HG03280 (cell line): ENCODE data around the gene ZNF512.
"Not testable (repeated sequence)": the region's sequence is repeated elsewhere in the genome, so short reads cannot be mapped to it uniquely, and the experiment has no call there.

Experiments used
- ATAC-seq: cut with Tn5 transposase; IDR thresholded peaks from one replicate; pipeline ENCODE4 v1.9.1; 2021; ENCODE audit warnings: mild to moderate bottlenecking, moderate library complexity; ENCODE audit not compliant: unreplicated experiment

The ZNF512 gene

DNA sequence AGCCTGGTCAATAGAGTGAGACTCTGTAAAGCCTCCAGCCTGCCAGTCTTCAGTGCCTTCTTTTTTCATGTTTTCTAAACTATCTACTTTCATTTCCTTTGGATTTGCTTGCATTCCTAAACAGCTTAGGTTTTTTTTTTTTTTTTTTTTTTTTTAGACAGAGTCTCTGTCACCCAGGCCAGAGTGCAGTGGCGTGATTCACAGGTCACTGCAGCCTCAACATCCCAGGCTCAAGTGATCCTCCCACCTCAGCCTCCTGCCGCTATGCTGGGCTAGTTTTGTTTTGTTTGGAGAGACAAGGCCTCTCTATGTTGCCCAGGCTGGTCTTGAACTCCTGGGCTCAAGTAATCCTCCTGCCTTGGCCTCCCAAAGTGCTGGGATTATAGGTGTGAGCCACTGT, 47.4 kb downstream of the ZNF512 start:
- ATAC-seq: not testable (repeated sequence)

DNA sequence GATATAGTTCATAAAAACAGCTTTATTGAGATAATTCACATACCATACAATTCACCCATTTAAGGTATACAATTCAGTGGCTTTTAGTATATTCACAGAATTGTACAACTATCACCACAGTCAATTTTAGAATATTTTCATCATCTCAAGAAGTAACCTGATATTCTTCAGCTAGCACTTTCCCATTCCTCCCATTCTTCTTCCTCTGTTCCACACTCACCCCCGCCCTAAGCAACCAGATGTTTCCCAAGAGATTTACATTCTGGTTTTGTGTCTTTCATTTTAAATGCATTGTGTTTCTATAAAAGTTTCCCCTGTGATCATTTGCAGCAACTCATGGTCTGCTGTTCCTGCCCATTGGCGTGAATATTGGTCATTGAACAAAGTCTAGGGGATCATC, 51.4 kb downstream of the ZNF512 start:
- ATAC-seq: no peak

DNA sequence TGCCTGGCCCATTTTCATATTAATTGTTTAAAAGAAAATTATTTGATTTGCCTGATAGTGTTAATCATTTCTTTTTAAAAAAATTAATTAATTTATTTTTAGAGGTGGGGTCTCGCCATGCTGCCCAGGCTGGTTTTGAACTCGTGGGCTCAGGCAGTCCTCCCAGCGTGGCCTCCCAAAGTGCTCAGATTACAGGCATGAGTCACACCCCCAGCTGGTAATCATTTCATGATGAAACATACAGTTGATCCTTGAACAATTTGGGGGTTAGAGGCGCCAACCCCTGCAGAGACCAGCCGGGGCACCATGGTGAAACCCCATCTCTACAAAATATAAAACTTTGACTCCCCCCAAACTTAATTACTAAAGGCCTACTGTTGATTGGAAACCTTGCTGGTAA, 53.9 kb downstream of the ZNF512 start:
- ATAC-seq: no peak

DNA sequence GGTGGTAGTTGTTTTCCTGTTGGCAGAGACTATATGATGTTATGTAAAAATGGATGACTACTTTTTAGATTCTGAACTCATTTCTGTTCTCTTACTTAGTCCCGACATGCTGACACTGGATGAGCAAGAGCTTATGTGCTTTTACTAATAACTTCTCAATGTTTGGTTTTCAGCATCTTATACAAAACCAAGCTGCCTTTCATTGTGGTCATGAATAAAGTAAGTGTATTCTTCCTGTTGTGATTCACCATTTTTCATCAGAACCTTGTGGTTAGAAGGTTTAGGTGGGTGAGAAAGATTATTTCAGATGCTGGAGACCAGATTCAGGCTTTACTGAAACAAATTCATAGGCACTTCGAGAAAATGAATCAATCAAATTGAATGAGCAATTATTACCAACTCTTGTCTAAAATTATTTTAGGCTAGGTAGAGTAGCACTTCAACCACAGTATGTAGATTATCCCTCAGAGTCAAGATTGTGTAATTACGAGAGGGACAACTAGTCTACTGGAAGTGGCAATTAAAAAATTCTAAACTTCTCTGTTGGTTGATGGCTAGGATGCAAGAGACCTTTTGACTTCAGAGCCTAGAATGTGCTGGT, 55.3 kb downstream of the ZNF512 start:
- ATAC-seq: no peak

DNA sequence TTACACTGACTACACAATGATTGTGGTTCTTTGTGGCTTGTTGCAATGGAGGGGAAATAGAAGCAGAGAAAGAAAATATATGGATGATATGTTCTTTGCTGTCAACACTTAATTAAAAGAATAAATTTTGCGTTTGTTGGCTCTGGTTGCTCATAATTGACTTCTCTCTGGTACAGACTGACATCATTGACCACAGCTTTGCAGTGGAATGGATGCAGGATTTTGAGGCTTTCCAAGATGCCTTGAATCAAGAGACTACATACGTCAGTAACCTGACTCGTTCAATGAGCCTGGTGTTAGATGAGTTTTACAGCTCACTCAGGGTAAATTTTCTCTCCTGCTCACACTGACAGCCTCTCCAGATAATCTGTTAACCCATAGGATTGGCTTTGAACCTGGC, 55.9 kb downstream of the ZNF512 start:
- no peak for ATAC-seq

DNA sequence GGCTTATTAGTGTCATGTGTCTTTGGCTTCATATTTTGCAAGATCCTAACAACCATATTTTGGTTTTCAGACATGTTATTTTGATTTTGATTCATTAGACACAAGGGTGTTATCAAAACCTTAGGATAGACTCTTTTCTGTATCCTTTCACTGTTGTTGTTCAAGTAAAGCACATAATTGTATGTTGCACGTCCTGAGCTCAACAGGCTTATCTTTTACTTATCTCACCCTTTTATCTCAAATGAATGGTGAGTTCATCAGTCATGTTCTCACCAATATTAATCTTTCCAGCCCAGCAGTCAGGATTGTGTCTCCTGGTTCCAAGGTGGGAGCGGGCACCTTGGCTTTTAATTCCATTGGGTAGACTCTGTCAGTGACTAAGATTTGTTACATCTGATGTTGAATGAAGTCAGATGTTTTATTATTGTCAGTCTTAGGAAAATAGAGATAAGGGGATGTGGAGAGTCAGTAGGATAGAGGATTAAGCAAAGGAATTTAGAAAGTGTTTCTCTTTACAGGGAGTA, 57.9 kb downstream of the ZNF512 start:
- no peak for ATAC-seq

DNA sequence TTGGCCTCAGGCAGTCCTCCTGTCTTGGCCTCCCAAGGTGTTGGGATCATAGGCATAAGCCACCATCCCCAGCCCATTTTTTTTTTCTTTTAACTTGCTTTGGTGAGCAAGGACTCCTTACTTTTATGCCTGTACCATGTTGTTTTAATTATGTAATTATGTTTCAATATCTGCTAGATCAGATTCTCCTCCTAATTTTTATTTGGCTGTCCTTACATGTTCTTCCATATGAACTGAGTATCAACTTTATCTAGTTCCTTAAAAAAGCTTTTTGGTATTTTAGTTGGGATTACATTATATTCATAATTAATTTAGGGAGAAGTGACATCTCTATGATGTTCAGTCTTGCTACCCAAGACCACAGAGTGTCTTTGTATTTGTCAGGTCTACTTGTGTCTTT, 62.4 kb downstream of the ZNF512 start:
- ATAC-seq: no peak

DNA sequence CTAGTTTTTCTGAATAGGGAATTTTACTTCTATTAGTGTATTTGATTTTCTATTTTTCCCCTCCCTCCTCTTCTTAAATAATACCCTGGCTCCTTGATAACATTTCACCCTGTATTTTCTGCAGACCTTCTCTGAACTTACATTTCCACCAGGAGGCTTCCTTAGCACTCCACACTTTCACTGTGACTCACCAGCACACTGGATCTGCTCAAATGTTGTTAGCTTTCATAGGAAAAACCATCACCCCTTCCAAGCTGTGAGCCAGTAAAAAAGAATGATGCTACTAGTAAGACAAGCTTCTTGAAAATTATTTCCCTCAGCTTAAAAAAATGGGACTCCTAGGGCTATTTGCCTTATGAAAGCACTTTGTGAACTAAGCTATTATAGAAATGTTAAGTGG, 64.4 kb downstream of the ZNF512 start:
- ATAC-seq: no peak

DNA sequence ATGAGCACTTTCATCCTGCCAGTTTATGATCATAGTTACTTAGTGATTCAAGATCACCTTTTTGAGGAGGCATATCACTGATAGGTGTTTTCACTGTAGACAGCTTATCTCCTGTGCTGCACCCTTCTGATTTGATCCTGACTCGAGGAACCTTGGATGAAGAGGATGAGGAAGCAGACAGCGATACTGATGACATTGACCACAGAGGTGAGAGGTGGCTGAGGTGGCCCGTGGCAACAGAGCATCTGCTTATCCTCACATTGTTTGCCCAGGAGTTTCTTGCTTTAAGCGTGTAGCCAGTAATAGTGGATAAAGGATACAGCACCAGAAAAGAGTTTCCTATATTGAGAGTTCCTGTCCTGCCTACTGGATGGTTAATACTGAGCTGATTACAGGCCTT, 64.9 kb downstream of the ZNF512 start:
- no peak for ATAC-seq

DNA sequence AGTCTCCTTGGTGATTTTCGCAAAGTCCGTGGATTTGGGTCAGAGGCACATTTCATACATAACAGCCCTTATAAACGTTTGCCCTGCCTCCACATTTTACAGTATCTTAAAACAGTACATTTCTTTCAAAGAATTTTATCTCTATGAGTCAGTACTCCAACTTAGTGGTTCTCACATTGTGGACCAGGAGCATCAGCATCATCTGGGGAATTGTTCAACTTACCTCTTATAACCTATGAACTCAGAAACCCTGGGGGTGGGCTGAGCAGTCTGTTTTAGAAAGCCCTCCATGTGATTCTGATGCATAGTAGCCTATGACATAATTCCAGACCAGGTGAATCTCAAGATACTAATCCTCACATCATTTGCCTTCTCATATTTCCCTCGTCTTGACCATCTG, 68.2 kb downstream of the ZNF512 start:
- no peak for ATAC-seq

DNA sequence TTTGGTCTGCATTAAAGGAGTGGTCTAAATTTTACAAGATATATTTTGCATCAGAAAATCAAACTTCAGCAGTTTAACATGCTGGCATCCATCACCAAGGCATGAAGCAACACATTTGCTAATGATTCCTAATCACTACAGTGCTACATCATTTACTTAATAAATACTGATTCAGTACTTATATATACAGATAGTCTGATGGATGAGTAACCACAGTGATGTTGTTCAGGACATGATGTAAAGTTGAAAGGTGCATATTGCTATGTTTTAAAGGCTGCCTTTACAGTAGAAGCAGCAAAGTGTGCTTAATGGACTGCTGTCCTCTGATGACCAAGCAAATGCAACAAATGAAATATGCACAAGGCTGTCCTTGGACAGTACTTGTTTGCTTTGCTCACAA, 69.5 kb downstream of the ZNF512 start:
- no peak for ATAC-seq

DNA sequence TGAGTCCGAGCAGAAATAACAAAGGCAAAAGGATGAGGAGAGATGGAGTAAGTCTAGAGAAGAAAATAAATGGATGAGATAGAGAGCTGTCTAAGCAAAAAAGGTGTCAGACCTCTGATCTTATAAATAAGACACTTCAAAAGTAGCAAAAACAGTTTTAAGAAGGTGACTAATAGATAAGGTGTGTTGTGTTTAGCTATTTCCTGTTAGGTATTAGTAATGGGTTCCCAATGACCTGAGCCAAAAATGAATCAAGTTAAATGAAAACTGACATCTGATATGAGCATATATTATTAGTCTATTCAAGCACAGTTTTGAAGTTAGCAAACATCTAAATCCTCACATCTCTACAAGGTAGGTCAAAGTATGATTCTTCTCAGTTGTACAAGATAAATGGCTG, 69.9 kb downstream of the ZNF512 start:
- ATAC-seq: no peak

DNA sequence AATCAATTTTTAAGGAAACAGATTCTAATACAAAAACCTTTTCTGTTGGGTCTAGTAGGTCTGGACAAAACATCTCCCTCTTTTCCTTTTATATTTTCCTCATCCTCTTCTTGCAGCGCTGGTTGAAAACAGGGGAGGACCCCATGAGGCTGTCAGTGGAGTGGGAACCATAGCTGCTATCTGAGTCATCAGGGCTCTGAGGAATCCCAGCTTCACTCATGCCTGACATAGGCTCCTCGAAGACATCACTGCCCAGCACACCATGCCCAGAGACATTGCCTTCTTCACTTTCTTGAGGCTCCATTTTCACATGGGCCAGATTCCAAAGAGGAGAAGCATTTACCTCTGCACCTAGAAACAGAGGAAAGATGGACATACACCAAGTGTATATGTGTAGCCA, 70.6 kb downstream of the ZNF512 start:
- ATAC-seq: no peak

DNA sequence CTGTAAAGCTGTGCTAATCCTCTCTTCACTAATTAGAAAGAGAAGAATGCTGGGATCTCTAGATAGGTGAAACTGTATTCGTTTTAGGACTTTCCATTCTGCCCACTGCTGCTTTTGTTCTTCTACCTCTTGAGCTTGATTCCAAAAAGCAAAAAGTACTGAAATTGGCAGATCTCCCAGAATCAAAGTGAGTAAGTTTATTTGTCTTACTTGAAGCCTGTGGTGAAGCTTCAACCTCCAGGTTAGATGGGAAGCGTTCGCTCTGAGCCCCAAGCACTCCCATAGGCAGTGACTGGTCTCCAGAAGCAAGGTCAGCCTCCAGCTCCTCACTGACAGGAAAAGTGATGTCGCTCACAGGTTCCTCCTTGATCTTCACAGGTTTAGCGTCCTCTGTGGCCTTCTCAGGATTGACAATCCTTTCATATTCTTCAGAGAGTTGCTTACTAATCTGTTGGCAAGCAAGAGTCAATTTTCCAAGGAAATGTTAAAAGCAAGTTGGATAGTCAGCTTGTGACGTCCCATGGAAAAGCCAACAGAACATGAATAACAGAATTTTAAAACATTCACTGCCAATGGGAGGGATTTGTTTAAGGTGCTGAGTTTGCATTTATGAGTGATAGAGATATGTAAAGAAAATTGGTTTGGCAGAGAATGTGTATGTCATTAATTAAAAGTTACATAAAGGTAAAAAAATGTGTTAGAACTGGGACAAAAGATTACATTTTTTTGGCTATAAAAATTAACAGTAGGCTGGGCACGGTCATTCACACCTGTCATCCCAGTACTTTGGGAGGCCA, 72.5 kb downstream of the ZNF512 start:
- no peak for ATAC-seq

DNA sequence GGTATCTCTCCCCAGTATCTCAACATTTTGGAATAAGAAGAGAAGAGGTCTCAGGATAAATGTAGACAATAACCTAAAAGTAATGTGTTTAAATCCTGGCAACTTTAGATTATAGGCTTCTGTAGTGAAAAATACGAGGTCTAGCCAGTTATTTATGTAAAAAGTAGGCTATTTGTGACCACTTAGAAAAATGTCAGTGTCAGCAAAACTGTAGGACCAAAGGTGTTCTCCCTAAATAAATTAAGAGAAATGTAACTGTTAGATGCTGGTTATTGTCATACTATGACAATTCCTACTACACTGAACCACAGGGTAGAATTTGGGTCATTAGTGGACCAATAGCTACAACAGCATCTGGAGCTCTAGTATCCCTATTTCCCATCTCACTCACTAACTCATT, 78.5 kb downstream of the ZNF512 start:
- no peak for ATAC-seq

DNA sequence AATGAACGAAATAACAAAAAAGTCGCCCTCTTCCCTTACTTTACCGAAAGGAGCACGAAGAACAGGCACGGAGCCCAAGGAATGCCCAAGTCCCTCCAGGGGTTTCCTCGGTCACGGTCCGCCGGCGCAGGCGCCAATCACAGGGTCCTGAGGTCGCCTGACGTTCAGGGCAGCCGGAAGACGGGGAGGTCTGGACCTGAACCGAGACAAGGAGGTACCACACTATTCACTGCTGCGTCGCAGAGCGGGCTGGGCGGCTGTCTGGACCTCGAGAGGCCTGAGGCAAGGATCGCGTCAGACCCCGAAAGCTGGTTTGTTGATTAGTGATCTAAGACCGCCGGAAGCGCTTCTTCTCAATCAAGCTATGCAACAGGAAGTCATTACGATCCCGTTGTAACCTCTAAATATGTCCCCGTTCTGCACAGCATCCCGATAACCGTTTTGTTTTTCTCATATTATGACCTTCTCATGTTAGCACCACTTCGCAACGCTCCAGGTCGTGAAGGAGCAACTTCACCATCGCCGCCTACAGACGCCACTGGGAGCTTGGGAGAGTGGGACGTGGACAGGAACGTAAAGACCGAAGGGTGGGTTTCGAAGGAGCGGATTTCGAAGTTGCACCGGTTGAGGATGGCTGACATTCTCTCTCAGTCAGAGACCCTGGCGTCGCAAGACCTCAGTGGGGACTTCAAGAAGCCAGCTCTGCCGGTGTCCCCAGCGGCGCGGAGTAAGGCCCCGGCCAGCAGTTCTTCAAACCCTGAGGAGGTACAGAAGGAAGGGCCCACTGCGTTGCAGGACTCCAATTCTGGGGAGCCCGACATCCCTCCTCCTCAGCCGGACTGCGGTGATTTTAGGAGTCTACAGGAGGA, 80.7 kb downstream of the ZNF512 start, which contains the start of the genes SLC4A1AP and SUPT7L:
Gene SLC4A1AP (plus strand): TSS at position 605 of the 869 bp plus-strand sequence. CDS start 26 bp downstream, at position 631.
Gene SUPT7L (minus strand): TSS at position 330 of the 869 bp plus-strand sequence. CDS start 1,422 bp downstream, outside the sequence.
- ATAC-seq: peak; percentile 73

DNA sequence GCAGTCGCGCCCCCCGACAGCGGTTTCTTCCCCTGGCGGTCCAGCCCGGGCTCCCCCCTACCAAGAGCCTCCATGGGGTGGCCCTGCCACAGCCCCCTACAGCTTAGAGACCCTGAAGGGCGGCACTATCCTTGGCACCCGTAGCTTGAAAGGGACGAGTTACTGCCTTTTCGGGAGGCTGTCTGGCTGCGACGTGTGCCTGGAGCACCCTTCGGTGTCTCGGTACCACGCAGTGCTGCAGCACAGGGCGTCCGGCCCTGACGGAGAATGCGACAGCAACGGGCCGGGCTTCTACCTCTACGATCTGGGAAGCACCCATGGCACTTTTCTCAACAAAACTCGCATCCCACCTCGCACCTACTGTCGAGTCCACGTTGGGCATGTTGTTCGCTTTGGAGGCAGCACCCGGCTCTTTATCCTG, 81.3 kb downstream of the ZNF512 start:
- ATAC-seq: peak; percentile 13

DNA sequence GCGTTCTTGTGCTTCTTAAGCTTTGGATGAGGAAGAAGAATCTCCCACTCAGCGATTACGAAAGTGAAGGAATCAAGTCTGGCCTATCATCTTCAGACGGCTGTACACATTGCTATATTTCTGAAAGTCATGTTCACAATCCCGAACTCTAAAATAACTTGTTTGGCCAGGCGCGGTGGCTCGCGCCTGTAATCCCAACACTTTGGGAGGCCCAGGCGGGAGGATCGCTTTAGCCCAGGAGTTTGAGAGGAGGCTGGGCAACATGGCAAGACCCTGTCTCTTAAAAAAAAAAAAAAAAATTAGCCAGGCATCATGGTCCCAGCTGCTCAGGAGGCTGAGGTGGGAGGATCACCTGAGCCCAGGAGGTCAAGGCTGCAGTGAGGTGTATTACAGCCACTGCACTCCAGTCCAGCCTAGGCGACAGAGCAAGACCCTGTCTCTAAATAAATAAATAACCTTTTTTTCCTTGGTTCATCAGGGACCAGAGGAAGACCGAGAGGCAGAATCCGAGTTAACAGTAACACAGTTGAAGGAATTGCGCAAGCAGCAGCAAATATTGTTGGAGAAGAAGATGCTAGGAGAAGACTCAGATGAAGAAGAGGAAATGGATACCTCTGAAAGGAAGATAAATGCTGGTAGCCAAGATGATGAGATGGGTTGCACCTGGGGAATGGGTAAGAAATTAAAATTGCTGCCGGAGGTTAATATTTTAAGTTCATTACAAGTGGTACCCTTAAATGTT, 82.0 kb downstream of the ZNF512 start:
- ATAC-seq: no peak

DNA sequence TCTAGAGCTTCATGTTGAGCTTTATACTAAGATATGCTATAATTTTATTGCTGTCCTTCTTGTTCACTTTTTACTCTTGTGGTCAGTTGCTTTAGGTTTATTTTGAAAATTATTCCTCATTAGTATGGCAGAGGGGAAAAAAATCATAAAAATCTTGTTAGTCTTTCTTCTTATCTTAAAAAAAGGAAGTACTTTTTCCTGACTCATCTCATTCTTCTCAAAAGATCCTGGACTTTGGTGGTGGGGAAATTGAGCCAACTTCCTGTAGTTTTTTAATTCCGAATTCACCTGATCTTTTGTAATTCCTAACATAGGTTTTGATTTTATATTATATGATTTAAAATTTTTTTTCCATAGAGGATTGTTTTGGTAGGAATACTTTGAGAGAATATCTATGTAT, 84.6 kb downstream of the ZNF512 start:
- no peak for ATAC-seq

DNA sequence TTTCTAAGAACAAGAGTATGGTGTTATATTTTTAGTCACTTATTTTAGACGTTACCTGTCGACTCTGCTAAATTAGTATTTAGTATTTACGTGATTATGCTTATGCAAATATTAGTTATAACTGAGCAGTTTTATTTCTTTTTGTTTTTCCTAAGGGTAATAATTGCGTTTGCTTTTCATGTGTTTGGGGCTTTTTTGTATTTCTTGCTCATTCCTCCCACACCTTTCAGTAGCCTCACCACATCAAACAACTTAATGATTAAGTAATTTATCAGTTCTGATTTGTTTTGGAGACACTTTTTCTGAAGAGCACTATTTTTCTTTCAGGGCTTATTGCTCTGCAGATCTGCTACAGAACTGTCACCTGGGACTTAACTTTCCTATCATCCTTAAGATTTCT, 88.4 kb downstream of the ZNF512 start:
- ATAC-seq: no peak
